ENCODE data around the gene TBX15. TPM values are rescaled to one million over a fixed set of nuclear protein-coding genes. Genes with fewer than 3 reads are reported as not detected.

TBX15 gene
- total RNA-seq, 1 donor from 2014 or later = 0.07 TPM

GRCh38 chr1:118914379-118915161 is 73.6 kb downstream of the TBX15 start:
- Histone ChIP-seq H2AFZ (ENCODE audit: low read depth, low read length) (no peak overlapping the region), H3K79me2 (ENCODE audit: insufficient read depth, low read length) (no peaks in the 10 kb centered on the region), H3K4me3 (ENCODE audit: insufficient read depth, low read depth, low read length) (no peak overlapping the region), H3K36me3 (ENCODE audit: insufficient read depth, low read length) (no peaks in the 10 kb centered on the region), H3K27me3 (ENCODE audit: insufficient read depth, low read length) (no peaks in the 10 kb centered on the region), H3K9ac (ENCODE audit: low read length) (no peak overlapping the region), H3K4me2 (ENCODE audit: low read length) (no peak overlapping the region), H3K27ac (ENCODE audit: low read depth, low read length) (no peak overlapping the region), H3K4me1 (ENCODE audit: insufficient read depth, low read length) (no peaks in the 10 kb centered on the region), H4K20me1 (ENCODE audit: insufficient read depth, low read length) (no peaks in the 10 kb centered on the region), H3K9me3 (ENCODE audit: insufficient read depth, low read depth, low read length) (no peaks in the 10 kb centered on the region)
- FAIRE-seq = no peak
- Mint-ChIP-seq H3K4me1 (ENCODE audit: low read depth, unreplicated experiment) (no peaks in the 10 kb centered on the region), H3K4me3 (ENCODE audit: unreplicated experiment) (no peak overlapping the region), H3K27ac (ENCODE audit: unreplicated experiment) (no peak overlapping the region), H3K36me3 (ENCODE audit: low read depth, unreplicated experiment) (no peaks in the 10 kb centered on the region), H3K27me3 (ENCODE audit: low read depth, unreplicated experiment) (no peaks in the 10 kb centered on the region), H3K9me3 (ENCODE audit: unreplicated experiment) (no peaks in the 10 kb centered on the region)
- TF ChIP-seq EZH2 (IDR thresholded peaks at IDR 0.05; ENCODE audit: insufficient read depth, low read length) (no peak), CTCF (IDR thresholded peaks at IDR 0.05; ENCODE audit: insufficient read depth, low read depth, low read length) (no peak)
- DNase-seq (ENCODE audit: low read depth) = no peak

- Histone ChIP-seq H3K27me3 (ENCODE audit: insufficient read depth, low read length) (no peaks in the 10 kb centered on the region), H3K27ac (ENCODE audit: low read depth, low read length) (no peak overlapping the region), H3K9ac (ENCODE audit: low read length) (no peak overlapping the region), H3K4me2 (ENCODE audit: low read length) (no peak overlapping the region), H3K9me3 (ENCODE audit: insufficient read depth, low read depth, low read length) (no peaks in the 10 kb centered on the region), H3K4me1 (ENCODE audit: insufficient read depth, low read length) (no peaks in the 10 kb centered on the region), H2AFZ (ENCODE audit: low read depth, low read length) (no peak overlapping the region), H3K79me2 (ENCODE audit: insufficient read depth, low read length) (no peaks in the 10 kb centered on the region), H4K20me1 (ENCODE audit: insufficient read depth, low read length) (no peaks in the 10 kb centered on the region), H3K4me3 (ENCODE audit: insufficient read depth, low read depth, low read length) (no peak overlapping the region), H3K36me3 (ENCODE audit: insufficient read depth, low read length) (no peaks in the 10 kb centered on the region)
- no peak for FAIRE-seq
- Mint-ChIP-seq H3K4me1 (ENCODE audit: low read depth, unreplicated experiment) (no peaks in the 10 kb centered on the region), H3K4me3 (ENCODE audit: unreplicated experiment) (no peak overlapping the region), H3K36me3 (ENCODE audit: low read depth, unreplicated experiment) (no peaks in the 10 kb centered on the region), H3K27me3 (ENCODE audit: low read depth, unreplicated experiment) (no peaks in the 10 kb centered on the region), H3K9me3 (ENCODE audit: unreplicated experiment) (no peaks in the 10 kb centered on the region), H3K27ac (ENCODE audit: unreplicated experiment) (no peak overlapping the region)
- TF ChIP-seq EZH2 (IDR thresholded peaks at IDR 0.05; ENCODE audit: insufficient read depth, low read length) = no peak
- no peak for TF ChIP-seq CTCF (IDR thresholded peaks at IDR 0.05; ENCODE audit: insufficient read depth, low read depth, low read length)
- DNase-seq (ENCODE audit: low read depth) = no peak
These were observed 74.3 kb downstream of the TBX15 start for GRCh38 chr1:118913818-118914217.

GRCh38 chr1:118912574-118912973 is 75.6 kb downstream of the TBX15 start:
- H3K79me2 ChIP-seq (ENCODE audit: insufficient read depth, low read length) = no peaks in the 10 kb centered on the region
- H3K4me3 ChIP-seq (ENCODE audit: insufficient read depth, low read depth, low read length) = no peak overlapping the region
- H3K36me3 ChIP-seq (ENCODE audit: insufficient read depth, low read length) = no peaks in the 10 kb centered on the region
- H3K9me3 ChIP-seq (ENCODE audit: insufficient read depth, low read depth, low read length) = no peaks in the 10 kb centered on the region
- H3K27me3 ChIP-seq (ENCODE audit: insufficient read depth, low read length) = no peaks in the 10 kb centered on the region
- no peak overlapping the region for H3K4me2 ChIP-seq (ENCODE audit: low read length)
- no peak overlapping the region for H2AFZ ChIP-seq (ENCODE audit: low read depth, low read length)
- H3K27ac Mint-ChIP-seq (ENCODE audit: unreplicated experiment) = no peak overlapping the region
- H3K4me1 ChIP-seq (ENCODE audit: insufficient read depth, low read length) = no peaks in the 10 kb centered on the region
- H3K27ac ChIP-seq (ENCODE audit: low read depth, low read length) = no peak overlapping the region
- H3K36me3 Mint-ChIP-seq (ENCODE audit: low read depth, unreplicated experiment) = no peaks in the 10 kb centered on the region
- H3K4me1 Mint-ChIP-seq (ENCODE audit: low read depth, unreplicated experiment) = no peaks in the 10 kb centered on the region
- no peak overlapping the region for H3K9ac ChIP-seq (ENCODE audit: low read length)
- no peaks in the 10 kb centered on the region for H4K20me1 ChIP-seq (ENCODE audit: insufficient read depth, low read length)
- FAIRE-seq (no peak), DNase-seq (ENCODE audit: low read depth) (no peak)
- H3K27me3 Mint-ChIP-seq (ENCODE audit: low read depth, unreplicated experiment) = peaks cover 2% of the 10 kb centered on the region
- H3K9me3 Mint-ChIP-seq (ENCODE audit: unreplicated experiment) = no peaks in the 10 kb centered on the region
- TF ChIP-seq CTCF (IDR thresholded peaks at IDR 0.05; ENCODE audit: insufficient read depth, low read depth, low read length) (no peak), EZH2 (IDR thresholded peaks at IDR 0.05; ENCODE audit: insufficient read depth, low read length) (no peak)
- no peak overlapping the region for H3K4me3 Mint-ChIP-seq (ENCODE audit: unreplicated experiment)

Data from astrocyte (in vitro differentiated cells and primary cell).